HuH-7.5 (cell line): ENCODE measurements around the gene SLC25A45.

Experiments used
- DNase-seq: peaks from one replicate; pipeline ENCODE4 v3.0.0; 2011; ENCODE audit warnings: low spot score

Gene SLC25A45

DNA sequence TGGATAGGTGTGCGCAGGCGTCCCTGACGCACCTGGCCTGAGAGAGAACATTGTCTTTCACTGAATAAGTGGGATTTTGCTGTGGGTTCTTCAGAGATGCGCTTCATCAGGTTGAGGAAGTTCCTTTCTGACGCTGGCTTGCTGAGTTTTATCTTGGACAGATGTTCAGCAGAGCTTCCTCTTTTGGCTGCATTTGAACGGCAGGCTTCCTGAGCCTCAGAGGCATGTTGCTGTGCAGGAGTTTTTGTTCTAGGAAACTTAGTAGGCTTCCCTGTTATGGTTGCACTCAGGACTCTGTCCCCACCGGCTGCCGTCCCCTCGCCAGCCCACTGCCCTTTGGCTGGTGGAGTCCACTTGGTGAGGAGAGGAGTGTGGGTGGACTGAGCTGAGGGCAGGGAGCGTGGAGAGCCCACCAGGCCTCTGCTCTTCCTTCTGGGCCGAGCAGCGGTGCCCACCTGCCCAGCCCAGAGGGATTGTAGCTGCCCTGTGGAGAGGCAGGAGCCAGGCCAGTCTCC is 21.2 kb upstream of the SLC25A45 start:
- no peak for DNase-seq

GRCh38 chr11:65402790-65403189 is 20.3 kb upstream of the SLC25A45 start:
- no peak for DNase-seq

DNA sequence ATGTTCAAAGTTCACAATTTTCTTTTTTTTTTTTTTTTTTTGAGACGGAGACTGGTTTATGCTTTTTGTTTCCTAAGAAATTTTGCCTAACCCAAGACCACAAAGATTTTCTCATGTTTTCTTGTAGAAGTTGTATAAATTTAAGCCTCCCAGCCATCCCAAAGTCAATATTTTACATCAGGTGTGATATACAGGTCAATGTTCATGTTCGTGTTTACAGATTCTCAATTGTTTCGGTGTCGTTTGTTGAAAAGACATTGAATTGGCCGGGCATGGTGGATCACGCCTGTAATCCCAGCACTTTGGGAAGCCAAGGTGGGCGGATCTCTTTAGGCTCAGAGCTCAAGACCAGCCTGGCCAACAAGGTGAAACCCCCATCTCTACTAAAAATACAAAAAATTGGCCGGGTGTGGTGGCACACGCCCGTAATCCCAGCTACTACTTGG is 19.4 kb upstream of the SLC25A45 start:
- no peak for DNase-seq

DNA sequence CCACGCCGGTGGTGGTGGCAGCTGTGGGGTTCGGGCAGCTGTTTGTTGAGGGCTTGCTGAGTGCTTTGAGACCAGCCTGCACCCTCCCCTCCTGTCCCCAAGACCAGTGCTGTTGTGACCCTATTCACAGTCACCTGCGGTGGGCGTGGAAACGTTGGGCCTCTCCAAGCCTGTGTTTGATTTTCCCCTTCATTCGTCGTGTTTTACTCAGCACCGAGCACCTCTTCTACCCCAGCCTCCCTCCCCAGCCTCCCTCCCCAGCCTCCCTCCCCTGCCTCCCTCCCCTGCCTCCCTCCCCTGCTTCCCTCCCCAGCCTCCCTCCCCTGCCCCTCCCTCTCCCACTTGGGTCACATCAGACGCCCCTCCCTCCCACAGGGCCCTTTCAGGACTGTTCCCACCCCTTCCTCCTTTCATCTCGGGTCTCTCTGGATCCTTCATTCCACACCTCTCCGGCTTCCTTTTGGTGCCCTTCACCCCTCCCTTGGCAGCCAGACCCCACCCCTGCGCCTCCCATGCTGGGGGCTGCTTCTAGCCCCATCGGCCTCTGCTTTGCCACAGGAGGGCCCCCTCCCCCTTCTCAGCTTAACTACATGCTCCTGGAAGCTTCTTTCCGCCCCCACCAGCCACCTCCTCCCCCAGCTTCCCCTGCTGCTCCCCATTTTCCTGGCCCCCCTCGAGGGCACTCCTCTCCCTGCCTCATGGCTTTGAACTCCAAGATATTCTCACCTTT is 18.8 kb upstream of the SLC25A45 start:
- DNase-seq = no peak

GRCh38 chr11:65400307-65401072 is 18.0 kb upstream of the SLC25A45 start:
- DNase-seq = no peak

DNA sequence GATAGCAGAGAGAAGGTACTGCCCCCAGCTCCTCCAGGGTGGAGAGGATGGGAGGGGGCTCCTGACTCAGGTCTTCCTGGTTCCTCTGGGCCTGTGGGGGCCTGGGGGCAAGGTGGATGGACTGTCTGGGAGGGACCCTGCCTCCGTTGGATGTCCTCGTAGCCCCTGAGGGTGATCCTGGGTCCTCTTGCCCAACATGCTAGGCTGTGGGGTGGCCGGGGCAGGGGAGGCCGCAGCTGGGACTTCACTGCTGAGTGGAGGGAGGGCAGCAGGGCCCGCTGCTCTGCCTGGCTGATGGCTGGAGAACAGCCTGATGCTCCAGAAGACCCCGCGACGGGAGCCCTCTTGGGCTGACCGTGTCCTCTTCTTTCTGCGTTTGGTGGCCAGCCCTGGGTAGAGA is 17.4 kb upstream of the SLC25A45 start:
- DNase-seq = no peak

- DNase-seq = no peak
Measured at GRCh38 chr11:65399249-65399648, 16.8 kb upstream of the SLC25A45 start.

DNA sequence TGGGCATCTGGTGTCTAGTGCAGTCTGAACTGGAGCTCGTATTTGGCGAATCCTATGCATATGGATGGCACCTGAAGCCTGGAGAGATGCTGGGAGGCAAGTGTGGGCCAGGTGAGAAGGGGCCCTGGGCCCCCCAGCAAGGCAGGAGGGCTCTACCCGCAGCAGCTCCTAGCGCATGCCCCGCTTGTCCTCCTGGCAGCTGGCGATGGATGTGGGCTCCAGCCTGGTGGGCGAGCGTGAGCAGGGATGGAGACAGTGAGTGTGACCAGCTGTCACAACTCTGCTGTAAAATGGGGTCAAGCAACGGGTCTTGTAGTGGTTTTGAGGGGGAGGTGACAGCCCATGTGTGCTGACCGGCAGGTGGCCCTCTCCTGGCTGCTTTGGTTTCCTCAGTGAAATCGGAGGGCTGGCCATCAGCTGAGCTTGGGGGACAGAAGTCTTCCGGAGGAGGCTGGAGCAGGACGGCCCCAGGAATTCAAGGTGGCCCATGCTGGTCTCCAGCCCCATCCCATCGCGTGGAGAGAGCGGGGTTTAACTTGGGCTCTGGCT is 16.0 kb upstream of the SLC25A45 start:
- DNase-seq = no peak

- no peak for DNase-seq
Measured at GRCh38 chr11:65396769-65397745, 14.6 kb upstream of the SLC25A45 start.

- DNase-seq = no peak
Measured at GRCh38 chr11:65395961-65396530, 13.6 kb upstream of the SLC25A45 start.

DNA sequence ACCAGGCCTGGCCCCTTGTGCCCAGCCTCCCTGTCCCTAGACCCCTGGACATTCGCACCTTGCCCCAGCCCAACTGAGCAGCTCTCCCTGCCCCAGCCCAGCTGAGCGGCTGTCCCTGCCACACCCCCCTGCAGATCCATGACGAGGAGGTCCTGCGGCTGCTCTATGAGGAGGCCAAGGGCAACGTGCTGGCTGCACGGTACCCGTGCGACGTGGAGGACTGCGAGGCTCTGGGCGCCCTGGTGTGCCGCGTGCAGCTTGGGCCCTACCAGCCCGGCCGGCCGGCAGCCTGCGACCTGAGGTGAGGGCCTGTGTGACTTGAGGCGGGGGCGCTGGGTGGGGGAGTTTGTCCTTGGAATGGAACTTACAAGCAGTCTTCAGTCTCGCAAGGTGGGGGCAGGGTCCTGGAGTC is 11.7 kb upstream of the SLC25A45 start:
- no peak for DNase-seq

- no peak for DNase-seq
Measured at GRCh38 chr11:65393513-65394079, 11.2 kb upstream of the SLC25A45 start.

- no peak for DNase-seq
Measured at GRCh38 chr11:65392899-65393298, 10.5 kb upstream of the SLC25A45 start.

DNA sequence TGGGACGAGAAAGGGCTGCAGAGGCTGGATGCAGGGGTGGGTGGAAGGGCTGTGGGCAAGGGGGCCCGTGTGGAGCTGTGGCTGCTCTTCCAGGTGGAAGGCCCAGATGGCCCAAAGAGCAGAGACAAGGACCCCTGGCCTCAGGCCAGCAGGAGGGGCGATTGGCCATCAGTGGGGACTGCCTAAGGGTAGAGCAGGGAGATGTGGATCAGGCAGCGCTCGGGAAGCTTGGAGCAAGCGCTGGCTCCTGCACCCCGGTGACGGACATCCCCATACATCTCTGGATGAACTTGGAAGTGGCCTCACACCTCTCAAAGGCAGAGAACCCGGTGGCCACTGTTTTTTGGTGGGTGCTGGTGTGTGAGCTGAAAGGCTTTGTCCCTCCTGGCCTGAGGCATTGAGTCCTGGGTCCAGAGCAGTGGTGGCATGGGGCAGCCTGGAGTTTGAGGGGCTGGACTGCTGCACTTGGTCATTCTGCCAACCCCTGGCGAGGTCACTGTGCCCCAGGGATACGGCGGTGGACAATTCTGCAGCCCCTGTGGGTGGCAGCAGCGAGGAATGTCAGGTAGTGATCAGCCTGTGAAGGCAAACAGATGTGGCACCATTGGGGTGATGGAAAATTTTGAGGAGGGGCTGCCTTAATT is 9.9 kb upstream of the SLC25A45 start:
- DNase-seq = no peak

DNA sequence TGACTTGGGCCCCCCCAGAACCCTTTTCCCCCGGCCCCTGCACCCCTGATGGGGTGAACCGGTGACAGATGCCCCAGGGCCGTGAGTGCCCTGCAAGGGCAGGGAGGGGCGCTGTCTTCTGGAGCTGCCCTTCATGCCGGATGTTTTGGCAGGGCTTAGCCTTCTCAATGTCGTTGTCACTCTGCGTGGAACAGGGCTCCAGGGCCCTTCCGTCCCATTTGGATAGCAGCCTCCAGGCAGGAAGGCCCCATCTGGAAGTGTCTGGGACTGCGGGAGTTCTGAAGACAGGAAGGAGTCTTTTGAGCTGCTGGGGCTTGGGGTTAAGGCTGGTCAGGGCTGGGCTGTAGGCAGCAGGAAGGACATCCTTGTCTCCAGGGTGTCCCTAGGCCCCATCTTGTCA is 8.6 kb upstream of the SLC25A45 start:
- peak; percentile 28 for DNase-seq

DNA sequence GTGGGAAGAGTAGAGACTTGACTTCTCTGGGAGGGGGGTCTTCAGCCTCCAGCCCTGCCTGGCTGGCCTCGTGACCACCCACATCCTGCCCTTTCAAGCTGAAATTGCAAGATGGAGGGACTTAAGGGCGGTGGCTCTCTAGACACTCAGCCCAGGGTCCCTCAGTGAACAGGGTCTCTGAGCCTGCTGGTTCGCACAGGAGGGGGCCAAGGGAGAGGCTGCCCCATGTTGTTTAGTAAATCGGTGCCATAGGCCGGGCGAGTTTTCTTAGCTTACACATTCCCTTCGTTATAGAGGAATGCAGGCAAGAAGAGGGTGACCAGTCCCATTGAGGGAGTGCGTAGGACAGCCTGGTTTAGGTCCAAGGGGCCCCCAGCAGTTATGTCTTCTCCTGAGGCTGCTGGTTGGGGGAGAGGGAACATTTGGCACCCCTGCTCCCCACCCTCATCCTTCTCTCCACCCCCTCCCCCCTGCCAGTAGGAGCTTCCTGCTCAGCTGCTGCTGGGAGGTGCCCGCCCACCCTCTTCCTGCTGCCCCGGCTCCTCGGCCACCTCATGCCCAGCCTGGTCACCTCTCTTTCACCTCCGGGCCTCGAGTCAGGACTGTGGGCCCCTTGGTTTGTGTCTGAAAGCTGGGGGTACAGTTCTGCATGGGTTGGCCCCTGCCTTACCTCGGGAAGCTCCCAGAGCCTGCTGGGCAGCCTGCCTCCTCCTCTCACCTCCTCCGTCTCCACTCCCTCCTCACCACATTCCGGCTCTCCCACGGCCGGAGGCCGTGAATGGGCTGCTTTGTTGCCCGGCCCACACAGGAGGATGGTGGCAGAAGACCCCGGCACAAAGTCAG is 7.9 kb upstream of the SLC25A45 start:
- DNase-seq = no peak

- no peak for DNase-seq
Measured at GRCh38 chr11:65389294-65389980, 7.0 kb upstream of the SLC25A45 start.

DNA sequence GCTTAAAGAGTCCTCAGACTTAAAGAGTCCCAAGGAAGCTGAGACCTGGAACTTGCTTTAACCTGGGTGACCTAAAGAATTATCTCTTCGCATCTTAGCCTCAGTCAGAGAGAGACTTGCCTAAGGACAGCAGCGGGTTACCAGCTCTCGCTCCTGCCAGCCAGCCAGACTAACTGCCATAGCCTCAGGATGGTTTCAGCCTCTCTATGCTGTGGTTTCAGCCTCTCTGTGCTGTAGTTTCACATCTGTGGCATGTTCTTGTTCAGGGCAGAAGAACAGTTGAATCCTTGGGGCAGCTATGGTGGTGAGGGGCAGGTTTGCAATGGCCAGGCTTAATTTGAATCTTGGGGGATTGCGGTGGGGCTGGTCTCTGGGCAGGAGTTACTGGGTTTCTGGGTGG is 6.3 kb upstream of the SLC25A45 start:
- no peak for DNase-seq
